Measurements from ENCODE around the gene KLK12. TPM values are rescaled to one million over a fixed set of nuclear protein-coding genes. Genes with fewer than 3 reads are reported as not detected.
"Not testable (repeated sequence)": the region's sequence is repeated elsewhere in the genome, so short reads cannot be mapped to it uniquely, and the experiment has no call there.

Gene KLK12
- total RNA-seq, 1 experiment from 2014 or later, result not detected

GRCh38 chr19:51002542-51003311 is 32.1 kb downstream of the KLK12 start:
- Histone ChIP-seq H3K4me3 (no peak overlapping the region), H3K4me1 (replicated peaks) (no peaks in the 10 kb centered on the region), H3K27me3 (replicated peaks) (0 out of 2 replicates have a peak, but pooled peaks cover 4% of the 10 kb centered on the region), H3K27ac (no peak overlapping the region), H3K36me3 (no peaks in the 10 kb centered on the region), H3K9me3 (replicated peaks) (no peaks in the 10 kb centered on the region)
- no peak for DNase-seq (ENCODE audit: low read depth in 1 of 2, low spot score in 2 of 2)

- Histone ChIP-seq H3K4me3 (no peak overlapping the region), H3K9me3 (replicated peaks) (no peaks in the 10 kb centered on the region), H3K36me3 (no peaks in the 10 kb centered on the region), H3K27me3 (replicated peaks) (0 out of 2 replicates have a peak, but pooled peaks cover 4% of the 10 kb centered on the region), H3K4me1 (replicated peaks) (no peaks in the 10 kb centered on the region), H3K27ac (no peak overlapping the region)
- no peak for DNase-seq (ENCODE audit: low read depth in 1 of 2, low spot score in 2 of 2)
Observed at GRCh38 chr19:51002089-51002532, 32.7 kb downstream of the KLK12 start.

GRCh38 chr19:51001515-51001914 is 33.3 kb downstream of the KLK12 start, which contains the start of gene KLK8:
KLK8 (minus strand) TSS chr19:51001604; CDS start chr19:51001167, 437 bp downstream.
- DNase-seq (ENCODE audit: low read depth in 1 of 2, low spot score in 2 of 2), result no peak
- Histone ChIP-seq H3K27me3 (replicated peaks) (0 out of 2 replicates have a peak, but pooled peaks cover 4% of the 10 kb centered on the region), H3K9me3 (replicated peaks) (no peaks in the 10 kb centered on the region)

GRCh38 chr19:51000981-51001380 is 33.8 kb downstream of the KLK12 start:
- no peaks in the 10 kb centered on the region for H3K9me3 ChIP-seq (replicated peaks)
- H3K27me3 ChIP-seq (replicated peaks), result 0 out of 2 replicates have a peak, but pooled peaks cover 4% of the 10 kb centered on the region
- no peaks in the 10 kb centered on the region for H3K4me1 ChIP-seq (replicated peaks)
- no peak for DNase-seq (ENCODE audit: low read depth in 1 of 2, low spot score in 2 of 2)
- H3K4me3 ChIP-seq, result no peak overlapping the region
- H3K36me3 ChIP-seq, result no peaks in the 10 kb centered on the region
- H3K27ac ChIP-seq, result no peak overlapping the region

More at GRCh38 chr19:51001515-51001914, 33.3 kb downstream of the KLK12 start, which contains the start of gene KLK8:
- Histone ChIP-seq H3K27ac (no peak within 1 kb of the TSS), H3K4me3 (no peak within 1 kb of the TSS), H3K36me3 (no peaks in the 10 kb centered on the region), H3K4me1 (replicated peaks) (no peaks in the 10 kb centered on the region)

GRCh38 chr19:51000426-51000825 is 34.4 kb downstream of the KLK12 start:
- Histone ChIP-seq H3K36me3 (no peaks in the 10 kb centered on the region), H3K4me3 (no peak overlapping the region), H3K27ac (no peak overlapping the region), H3K4me1 (replicated peaks) (no peaks in the 10 kb centered on the region), H3K9me3 (replicated peaks) (no peaks in the 10 kb centered on the region), H3K27me3 (replicated peaks) (0 out of 2 replicates have a peak, but pooled peaks cover 4% of the 10 kb centered on the region)
- no peak for DNase-seq (ENCODE audit: low read depth in 1 of 2, low spot score in 2 of 2)

- no peak overlapping the region for H3K27ac ChIP-seq
- H3K4me1 ChIP-seq (replicated peaks), result no peaks in the 10 kb centered on the region
- H3K9me3 ChIP-seq (replicated peaks), result no peaks in the 10 kb centered on the region
- H3K4me3 ChIP-seq, result no peak overlapping the region
- H3K27me3 ChIP-seq (replicated peaks), result 0 out of 2 replicates have a peak, but pooled peaks cover 4% of the 10 kb centered on the region
- no peak for DNase-seq (ENCODE audit: low read depth in 1 of 2, low spot score in 2 of 2)
- no peaks in the 10 kb centered on the region for H3K36me3 ChIP-seq
Observed at GRCh38 chr19:50998686-50999085, 36.1 kb downstream of the KLK12 start.

- Histone ChIP-seq H3K27ac (no peak overlapping the region), H3K4me1 (replicated peaks) (no peaks in the 10 kb centered on the region), H3K27me3 (replicated peaks) (0 out of 2 replicates have a peak, but pooled peaks cover 4% of the 10 kb centered on the region), H3K9me3 (replicated peaks) (no peaks in the 10 kb centered on the region), H3K36me3 (no peaks in the 10 kb centered on the region), H3K4me3 (no peak overlapping the region)
- DNase-seq (ENCODE audit: low read depth in 1 of 2, low spot score in 2 of 2), result no peak
Observed at GRCh38 chr19:50998061-50998460, 36.7 kb downstream of the KLK12 start.

GRCh38 chr19:50994129-50994528 is 40.7 kb downstream of the KLK12 start:
- Histone ChIP-seq H3K36me3 (no peaks in the 10 kb centered on the region), H3K9me3 (replicated peaks) (no peaks in the 10 kb centered on the region), H3K4me1 (replicated peaks) (no peaks in the 10 kb centered on the region), H3K27me3 (replicated peaks) (0 out of 2 replicates have a peak, but pooled peaks cover 4% of the 10 kb centered on the region), H3K27ac (no peak overlapping the region), H3K4me3 (no peak overlapping the region)
- DNase-seq (ENCODE audit: low read depth in 1 of 2, low spot score in 2 of 2), result no peak

- DNase-seq (ENCODE audit: low read depth in 1 of 2, low spot score in 2 of 2), result no peak
Observed at GRCh38 chr19:50992666-50993035, 42.2 kb downstream of the KLK12 start.

GRCh38 chr19:50984416-50984815 is 50.4 kb downstream of the KLK12 start:
- H3K36me3 ChIP-seq; H3K27me3 ChIP-seq (replicated peaks); H3K27ac ChIP-seq; H3K9me3 ChIP-seq (replicated peaks); H3K4me3 ChIP-seq; H3K4me1 ChIP-seq (replicated peaks); DNase-seq (ENCODE audit: low read depth in 1 of 2, low spot score in 2 of 2): not testable (repeated sequence)

More at GRCh38 chr19:50992666-50993035, 42.2 kb downstream of the KLK12 start:
- Histone ChIP-seq H3K9me3 (replicated peaks) (no peaks in the 10 kb centered on the region), H3K4me3 (no peak overlapping the region), H3K4me1 (replicated peaks) (no peaks in the 10 kb centered on the region), H3K27ac (no peak overlapping the region), H3K36me3 (no peaks in the 10 kb centered on the region), H3K27me3 (replicated peaks) (no peaks in the 10 kb centered on the region)

GRCh38 chr19:50983625-50984292 is 51.0 kb downstream of the KLK12 start, which contains the start of gene KLK7:
KLK7 (minus strand) TSS chr19:50983917; CDS start chr19:50982399, 1,518 bp downstream.
- Histone ChIP-seq H3K36me3 (no peaks in the 10 kb centered on the region), H3K4me3 (no peak within 1 kb of the TSS), H3K27me3 (replicated peaks) (no peaks in the 10 kb centered on the region; the same call in none of the 2 replicates), H3K4me1 (replicated peaks) (no peaks in the 10 kb centered on the region), H3K9me3 (replicated peaks) (no peaks in the 10 kb centered on the region), H3K27ac (no peak within 1 kb of the TSS)
- no peak for DNase-seq (ENCODE audit: low read depth in 1 of 2, low spot score in 2 of 2)

GRCh38 chr19:50982186-50982585 is 52.6 kb downstream of the KLK12 start:
- no peaks in the 10 kb centered on the region for H3K4me1 ChIP-seq (replicated peaks)
- H3K9me3 ChIP-seq (replicated peaks), result no peaks in the 10 kb centered on the region
- H3K4me3 ChIP-seq, result no peak overlapping the region
- no peak overlapping the region for H3K27ac ChIP-seq
- no peaks in the 10 kb centered on the region for H3K36me3 ChIP-seq
- H3K27me3 ChIP-seq (replicated peaks), result peaks cover 4% of the 10 kb centered on the region
- no peak for DNase-seq (ENCODE audit: low read depth in 1 of 2, low spot score in 2 of 2)

- no peaks in the 10 kb centered on the region for H3K36me3 ChIP-seq
Observed at GRCh38 chr19:50981587-50982146, 53.1 kb downstream of the KLK12 start.

More at GRCh38 chr19:50981587-50982146, 53.1 kb downstream of the KLK12 start:
- no peak overlapping the region for H3K4me3 ChIP-seq
- H3K27ac ChIP-seq, result no peak overlapping the region
- H3K27me3 ChIP-seq (replicated peaks), result peaks cover 9% of the 10 kb centered on the region
- no peaks in the 10 kb centered on the region for H3K9me3 ChIP-seq (replicated peaks)
- no peak for DNase-seq (ENCODE audit: low read depth in 1 of 2, low spot score in 2 of 2)
- no peaks in the 10 kb centered on the region for H3K4me1 ChIP-seq (replicated peaks)
